PC-9 (cell line): Measurements from ENCODE around the gene SERPINH1.

Experiments
- EZH2 ChIP-seq: fragments of 200-600 bp; sonication (generic); IDR thresholded peaks from 2 replicates; pipeline ENCODE4 v1.8.0; 2017; ENCODE audit warnings: antibody characterized with exemption, low read depth
- TF ChIP-seq, protein P1 (sequence below): fragments of 200-600 bp; sonication (generic); conservative IDR thresholded peaks from 2 replicates; pipeline ENCODE4 v1.6.1; 2017; ENCODE audit warnings: mixed run types, antibody characterized with exemption, mild to moderate bottlenecking, moderate library complexity

GRCh38 chr11:75598900-75599299, 36.8 kb downstream of the SERPINH1 start:
- TF ChIP-seq, protein P1, sequence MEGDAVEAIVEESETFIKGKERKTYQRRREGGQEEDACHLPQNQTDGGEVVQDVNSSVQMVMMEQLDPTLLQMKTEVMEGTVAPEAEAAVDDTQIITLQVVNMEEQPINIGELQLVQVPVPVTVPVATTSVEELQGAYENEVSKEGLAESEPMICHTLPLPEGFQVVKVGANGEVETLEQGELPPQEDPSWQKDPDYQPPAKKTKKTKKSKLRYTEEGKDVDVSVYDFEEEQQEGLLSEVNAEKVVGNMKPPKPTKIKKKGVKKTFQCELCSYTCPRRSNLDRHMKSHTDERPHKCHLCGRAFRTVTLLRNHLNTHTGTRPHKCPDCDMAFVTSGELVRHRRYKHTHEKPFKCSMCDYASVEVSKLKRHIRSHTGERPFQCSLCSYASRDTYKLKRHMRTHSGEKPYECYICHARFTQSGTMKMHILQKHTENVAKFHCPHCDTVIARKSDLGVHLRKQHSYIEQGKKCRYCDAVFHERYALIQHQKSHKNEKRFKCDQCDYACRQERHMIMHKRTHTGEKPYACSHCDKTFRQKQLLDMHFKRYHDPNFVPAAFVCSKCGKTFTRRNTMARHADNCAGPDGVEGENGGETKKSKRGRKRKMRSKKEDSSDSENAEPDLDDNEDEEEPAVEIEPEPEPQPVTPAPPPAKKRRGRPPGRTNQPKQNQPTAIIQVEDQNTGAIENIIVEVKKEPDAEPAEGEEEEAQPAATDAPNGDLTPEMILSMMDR: no peak
- TF ChIP-seq EZH2: no peak
